Heart left ventricle (tissue), 16 donors: Measurements from ENCODE around the gene SGSH. TPM values are rescaled to one million over a fixed set of nuclear protein-coding genes. Genes with fewer than 3 reads are reported as not detected.

Experiments
- ATAC-seq, 4 donors: fragments of 200-7000 bp; cut with Tn5 transposase; one replicate each; pipeline ENCODE4 v1.9.1; 2020 to 2022; ENCODE audit warnings: moderate library complexity in 4 of 4, mild to moderate bottlenecking in 3 of 4, moderate number of reproducible peaks in 1 of 4
- DNase-seq, 5 donors: peaks; one replicate each; pipeline ENCODE4 v3.0.0-alpha.2; 2020
- H3K27ac ChIP-seq, 12 donors: fragments of 200-600 bp; sonication (generic) in 4 of 12; one replicate each; pipeline versions ENCODE4 v1.5.0 to v1.8.0; 2016 to 2022; ENCODE audit warnings: mild to moderate bottlenecking in 2 of 12
- H3K27me3 ChIP-seq, 9 donors: fragments of 200-600 bp; sonication (generic) in 2 of 9; one replicate each; pipeline versions ENCODE4 v1.5.1 to v1.8.0; 2016 to 2022; ENCODE audit warnings: mild to moderate bottlenecking in 3 of 9
- H3K36me3 ChIP-seq, 9 donors: fragments of 200-600 bp; sonication (generic) in 2 of 9; one replicate each; pipeline versions ENCODE4 v1.5.0 to v1.8.0; 2018 to 2022; ENCODE audit warnings: mild to moderate bottlenecking in 2 of 9
- H3K4me1 ChIP-seq, 12 donors: fragments of 200-600 bp; sonication (generic) in 4 of 12; one replicate each; pipeline versions ENCODE4 v1.5.0 to v1.8.0; 2016 to 2022; ENCODE audit warnings: mild to moderate bottlenecking in 3 of 12
- H3K4me3 ChIP-seq, 12 donors: fragments of 200-600 bp; sonication (generic) in 4 of 12; one replicate each; pipeline versions ENCODE4 v1.5.0 to v1.8.0; 2017 to 2022; ENCODE audit warnings: mild to moderate bottlenecking in 9 of 12, moderate library complexity in 4 of 12
- H3K9me3 ChIP-seq, 12 donors: fragments of 200-600 bp; sonication (generic) in 4 of 12; one replicate each; pipeline versions ENCODE4 v1.5.0 to v1.8.0; 2016 to 2022; ENCODE audit warnings: mild to moderate bottlenecking in 1 of 12
- CTCF ChIP-seq, 12 donors: fragments of 200-600 bp; sonication (generic) in 4 of 12; IDR thresholded peaks; one replicate each; pipeline versions ENCODE4 v1.5.0 to v1.8.0; 2018 to 2022; ENCODE audit warnings: antibody characterized with exemption in 12 of 12, mild to moderate bottlenecking in 5 of 12
- POLR2A ChIP-seq, 2 donors: fragments of 450-650 bp; IDR thresholded peaks; one replicate each; pipeline ENCODE4 v1.6.1; 2017; ENCODE audit warnings: antibody characterized with exemption in 2 of 2, mild to moderate bottlenecking in 2 of 2, moderate library complexity in 2 of 2
- WGBS, 4 donors: extraction: QIAGEN DNeasy Blood & Tissue Kit in 2 of 4; methylation state at CpG; one replicate each; pipeline versions ENCODE4 v1.1.5 to v1.1.7; 2013 to 2018; 5-methylcytosine and 5-hydroxymethylcytosine counted together
- intact Hi-C, 10 donors: fragments of 100-400 bp; cut with DNase I; formaldehyde crosslinking; loops; one replicate each; pipeline versions ENCODE4 v1.11.1 to v1.14.2; 2022
- polyA plus RNA-seq, 2 donors: library from polyadenylated mRNA; stranded (reverse); fragments of 200-250 nt; gene quantifications; one replicate each; pipeline ENCODE4 v1.2.3, GENCODE V29; 2013
- total RNA-seq, 9 donors: library from RNA; depleted of rRNA in 2 of 9; stranded (reverse); fragments of >200 nt in 2 of 9; fragmentation: NEBNext Ultra II Directional in 3 of 9; extraction: Animal tissue kit (Norgen Biotek cat#: 25700) in 3 of 9; gene quantifications; one replicate each; pipeline versions ENCODE4 v1.1.0 to v1.2.4, GENCODE V29; 2016 to 2023
- donor health status: ischemic (EF 13 %, LVEDD 7.1; RV severe dilation, severe dysfunction).
- donor health status: healthy with polysubstance abuse.
- donor health status: DM: no; HTN: yes; CAD: no.
- donor health status: DM: no; HTN: no; CAD: no.
- donor health status: ischemic (EF 25% LVEDD 6.9; RV normal size, moderate dysfunction).
- donor health status: ischemic (EF 25% LVEDD 5.7; RV mildly dilated, moderate dysfunction).
- donor health status: healthy.
- donor health status: DM: yes; HTN: yes; CAD: no.
- donor health status: ischemic (EF 35%, LVEDD 5.7; RV mildly dilated, moderate dysfunction).
- donor health status: nonischemic (EF 11% LVEDD 7.7; RV severe dilation, severe dysfunction).
- donor health status: DM: yes; HTN: yes; CAD: no.
- donor health status: PGD.
- donor health status: ischemic (EF 29% LVEDD 5.4; RV normal size, mild dysfunction).
- donor health status: nonischemic (EF 23%, LVEDD 6.1; RV moderate dilation, normal function).

Gene SGSH
- total and polyA plus RNA-seq, 11 donors: 6.4 to 27.0 (median 13.4) TPM

- H3K36me3 ChIP-seq: peaks cover 0 to 29% (median 10%) of the 10 kb centered on the region in 9 donors
- 49 to 68% (median 58%) methylated on average over 8 of the region's 8 CpGs for whole genome bisulfite sequencing, 4 donors
- intact Hi-C loops: loop anchor here in 8 of 10 donors (2.0 to 10.0 kb wide), 5 partner anchors 40 to 160 kb away; partner anchors contain the start of genes EIF4A3 (in 7 of the 8), GAA (in 2 of the 8), SGSH (in 1 of the 8) and SLC26A11 (in 1 of the 8)
- H3K4me1 ChIP-seq: peaks cover 6 to 64% (median 32%) of the 10 kb centered on the region in 12 donors
- no peaks in the 10 kb centered on the region for H3K27me3 ChIP-seq
- ATAC-seq (no peak), DNase-seq (no peak)
- H3K4me3 ChIP-seq: peak overlapping the region; percentile 75 to 99 (median 94)
- TF ChIP-seq POLR2A (IDR thresholded peaks at IDR 0.05) (no peak), CTCF (IDR thresholded peaks at IDR 0.05) (no peak)
- no peaks in the 10 kb centered on the region for H3K9me3 ChIP-seq
- peak overlapping the region; percentile 93 to 100 (median 98) for H3K27ac ChIP-seq
These were observed 41.8 kb upstream of the SGSH start for GRCh38 chr17:80261895-80262279.

- H3K4me1 ChIP-seq: peaks cover 6 to 59% (median 32%) of the 10 kb centered on the region in 12 donors
These were observed 41.2 kb upstream of the SGSH start for GRCh38 chr17:80261159-80261894.

GRCh38 chr17:80260791-80261158 is 40.6 kb upstream of the SGSH start, which contains the start of gene RNF213:
Gene RNF213, plus strand, starts transcription at chr17:80260852. Its CDS starts 2,830 bp downstream, at chr17:80263682.
- no peaks in the 10 kb centered on the region for H3K9me3 ChIP-seq
- WGBS, 4 donors: 0 to 1% (median 0%) methylated on average over 3 to 52 of the region's 54 CpGs; no CpG with 5 or more reads in 1 of the 4 donors
- intact Hi-C loops: loop anchor here in 8 of 10 donors (2.0 to 10.0 kb wide), 5 partner anchors 38 to 158 kb away; partner anchors contain the start of genes EIF4A3 (in 7 of the 8), GAA (in 2 of the 8), SGSH (in 1 of the 8) and SLC26A11 (in 1 of the 8)
- peaks cover 6 to 58% (median 32%) of the 10 kb centered on the region in 12 donors for H3K4me1 ChIP-seq
- H3K36me3 ChIP-seq: peaks cover 0 to 18% (median under 1%) of the 10 kb centered on the region in 9 donors
- TF ChIP-seq POLR2A (IDR thresholded peaks at IDR 0.05): peak; percentile 26 to 87
- TF ChIP-seq CTCF (IDR thresholded peaks at IDR 0.05): no peak
- no peaks in the 10 kb centered on the region for H3K27me3 ChIP-seq
- DNase-seq (peak; percentile 56 to 84 (median 73)), ATAC-seq (peak in 3 of 4 donors; percentile 17 to 62 (median 56))
- peak within 1 kb of the TSS; percentile 93 to 100 (median 98) for H3K27ac ChIP-seq
- H3K4me3 ChIP-seq: peak within 1 kb of the TSS; percentile 75 to 99 (median 94)

More at GRCh38 chr17:80261159-80261894, 41.2 kb upstream of the SGSH start:
- WGBS, 4 donors: 4 to 14% (median 8%) methylated on average over 28 to 45 of the region's 45 CpGs
- intact Hi-C loops: loop anchor here in 8 of 10 donors (2.0 to 10.0 kb wide), 5 partner anchors 39 to 159 kb away; partner anchors contain the start of genes EIF4A3 (in 7 of the 8), GAA (in 2 of the 8), SGSH (in 1 of the 8) and SLC26A11 (in 1 of the 8)
- Histone ChIP-seq H3K9me3 (no peaks in the 10 kb centered on the region), H3K36me3 (peaks cover 0 to 24% (median 6%) of the 10 kb centered on the region in 9 donors), H3K4me3 (peak overlapping the region; percentile 75 to 99 (median 94)), H3K27ac (peak overlapping the region; percentile 93 to 100 (median 98)), H3K27me3 (no peaks in the 10 kb centered on the region)
- peak in 3 of 5 donors; percentile 55 to 70 (median 66) for DNase-seq
- TF ChIP-seq POLR2A (IDR thresholded peaks at IDR 0.05): no peak
- no peak for TF ChIP-seq CTCF (IDR thresholded peaks at IDR 0.05)
- peak in 3 of 4 donors; percentile 27 to 43 (median 31) for ATAC-seq
